GM12872 (cell line): ENCODE results near the gene OR6K2.

ENCODE experiments used
- CTCF ChIP-seq: IDR thresholded peaks from 3 replicates; pipeline ENCODE4 v1.5.1; 2011; ENCODE audit warnings: low read depth, mild to moderate bottlenecking, low read length, moderate library complexity; ENCODE audit not compliant: insufficient read depth

The OR6K2 gene

GRCh38 chr1:158700552-158700951 lies at the start of gene OR6K2:
Gene OR6K2 (minus strand): TSS chr1:158700652. CDS start chr1:158700652, 0 bp downstream.
- no peak for TF ChIP-seq CTCF

- no peak for TF ChIP-seq CTCF
Observed at GRCh38 chr1:158735848-158736247, 35.4 kb upstream of the OR6K2 start.

- no peak for TF ChIP-seq CTCF
Observed at GRCh38 chr1:158732524-158732923, 32.1 kb upstream of the OR6K2 start.

- TF ChIP-seq CTCF, result no peak
Observed at GRCh38 chr1:158731707-158732106, 31.3 kb upstream of the OR6K2 start.

GRCh38 chr1:158730453-158730852 lies 30.0 kb upstream of the OR6K2 start:
- no peak for TF ChIP-seq CTCF

- no peak for TF ChIP-seq CTCF
Observed at GRCh38 chr1:158728510-158729225, 28.2 kb upstream of the OR6K2 start.

GRCh38 chr1:158724442-158724841 lies 24.0 kb upstream of the OR6K2 start:
- no peak for TF ChIP-seq CTCF
